ENCODE measurements around the gene SPATC1L. TPM values are rescaled to one million over a fixed set of nuclear protein-coding genes. Genes with fewer than 3 reads are reported as not detected.
"Not testable (repeated sequence)": the region's sequence is repeated elsewhere in the genome, so short reads cannot be mapped to it uniquely, and the experiment has no call there.

The SPATC1L gene
- total RNA-seq, 1 donor from 2014 or later, result 5.2 TPM

DNA sequence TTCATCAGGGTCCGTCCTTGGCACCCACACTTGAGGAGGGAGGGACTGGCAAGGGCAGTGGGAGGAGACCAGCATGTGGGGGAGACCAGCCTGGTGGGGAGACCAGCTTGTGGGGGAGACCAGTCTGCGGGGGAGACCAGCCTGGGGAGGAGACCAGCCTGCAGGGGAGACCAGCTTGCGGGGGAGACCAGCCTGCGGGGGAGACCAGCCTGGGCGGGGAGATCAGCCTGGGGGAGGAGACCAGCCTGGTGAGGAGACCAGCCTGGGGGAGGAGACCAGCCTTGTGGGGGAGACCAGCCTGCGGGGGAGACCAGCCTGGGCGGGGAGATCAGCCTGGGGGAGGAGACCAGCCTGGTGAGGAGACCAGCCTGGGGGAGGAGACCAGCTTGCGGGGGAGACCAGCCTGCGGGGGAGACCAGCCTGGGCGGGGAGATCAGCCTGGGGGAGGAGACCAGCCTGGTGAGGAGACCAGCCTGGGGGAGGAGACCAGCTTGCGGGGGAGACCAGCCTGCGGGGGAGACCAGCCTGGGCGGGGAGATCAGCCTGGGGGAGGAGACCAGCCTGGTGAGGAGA, 836 bp downstream of the SPATC1L start:
- DNase-seq, result not testable (repeated sequence)

- DNase-seq, result no peak
Measured at GRCh38 chr21:46182548-46183336, 1.5 kb downstream of the SPATC1L start.

GRCh38 chr21:46181953-46182547, 2.2 kb downstream of the SPATC1L start:
- no peak for DNase-seq

DNA sequence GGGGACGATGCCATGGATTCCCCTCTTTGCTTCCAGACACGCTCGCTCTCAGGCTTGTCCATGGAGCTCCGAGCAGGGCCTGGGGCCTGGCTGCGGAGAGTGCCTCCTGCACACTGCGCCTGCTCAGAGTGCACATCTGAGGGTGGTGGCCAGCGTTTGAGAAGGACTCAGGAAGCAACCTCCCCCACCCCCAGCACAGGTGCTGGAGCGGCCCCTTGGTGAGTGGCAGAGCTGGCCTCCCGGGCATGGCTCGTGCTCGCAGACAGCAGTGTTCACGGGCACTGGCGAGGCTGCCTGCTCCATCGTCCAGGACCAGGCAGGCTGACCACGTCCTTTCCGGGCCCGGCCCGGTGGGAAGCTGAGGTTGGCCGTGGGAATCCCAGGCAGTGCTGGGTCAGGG, 2.8 kb downstream of the SPATC1L start:
- DNase-seq, result no peak

- DNase-seq, result no peak
Measured at GRCh38 chr21:46180778-46181391, 3.4 kb downstream of the SPATC1L start.

- no peak for DNase-seq
Measured at GRCh38 chr21:46180079-46180722, 4.1 kb downstream of the SPATC1L start.

GRCh38 chr21:46179708-46180078, 4.6 kb downstream of the SPATC1L start:
- no peak for DNase-seq

GRCh38 chr21:46178961-46179360, 5.3 kb downstream of the SPATC1L start:
- DNase-seq, result no peak

GRCh38 chr21:46176443-46177129, 7.7 kb downstream of the SPATC1L start:
- not testable (repeated sequence) for DNase-seq

GRCh38 chr21:46173573-46173972, 10.7 kb downstream of the SPATC1L start:
- DNase-seq, result no peak

DNA sequence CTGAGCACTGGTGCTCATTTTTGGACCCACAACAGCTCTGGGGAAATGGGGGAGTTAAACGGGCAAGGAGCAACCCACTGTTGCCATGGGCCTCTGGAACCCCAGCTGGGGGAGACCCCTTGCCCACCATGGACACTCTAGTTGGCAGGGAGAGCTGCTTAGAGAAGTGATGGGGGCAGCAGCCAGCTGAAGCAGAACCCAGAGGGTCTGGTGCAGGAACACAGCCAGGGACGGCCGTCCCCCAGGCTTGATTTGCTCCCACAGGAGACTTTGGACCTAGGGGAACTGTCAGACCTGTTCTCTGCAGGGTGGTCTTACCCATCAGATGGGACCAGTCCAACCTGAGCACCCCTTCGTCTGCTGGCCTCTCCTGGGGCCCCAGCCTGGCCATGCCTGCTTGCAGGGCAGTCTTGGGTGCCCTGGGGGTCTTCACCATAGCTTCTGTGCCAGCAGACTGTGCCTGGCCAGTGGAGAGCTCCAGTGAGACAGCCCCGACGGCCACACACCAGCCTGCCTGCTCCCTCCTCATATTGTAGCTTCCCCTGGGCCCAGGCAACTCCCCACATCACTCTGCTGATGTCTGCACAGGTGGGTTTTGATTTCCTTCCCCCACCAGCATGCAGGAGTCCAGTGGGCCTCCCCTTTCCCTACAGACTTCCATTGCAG, 11.3 kb downstream of the SPATC1L start:
- DNase-seq, result no peak

DNA sequence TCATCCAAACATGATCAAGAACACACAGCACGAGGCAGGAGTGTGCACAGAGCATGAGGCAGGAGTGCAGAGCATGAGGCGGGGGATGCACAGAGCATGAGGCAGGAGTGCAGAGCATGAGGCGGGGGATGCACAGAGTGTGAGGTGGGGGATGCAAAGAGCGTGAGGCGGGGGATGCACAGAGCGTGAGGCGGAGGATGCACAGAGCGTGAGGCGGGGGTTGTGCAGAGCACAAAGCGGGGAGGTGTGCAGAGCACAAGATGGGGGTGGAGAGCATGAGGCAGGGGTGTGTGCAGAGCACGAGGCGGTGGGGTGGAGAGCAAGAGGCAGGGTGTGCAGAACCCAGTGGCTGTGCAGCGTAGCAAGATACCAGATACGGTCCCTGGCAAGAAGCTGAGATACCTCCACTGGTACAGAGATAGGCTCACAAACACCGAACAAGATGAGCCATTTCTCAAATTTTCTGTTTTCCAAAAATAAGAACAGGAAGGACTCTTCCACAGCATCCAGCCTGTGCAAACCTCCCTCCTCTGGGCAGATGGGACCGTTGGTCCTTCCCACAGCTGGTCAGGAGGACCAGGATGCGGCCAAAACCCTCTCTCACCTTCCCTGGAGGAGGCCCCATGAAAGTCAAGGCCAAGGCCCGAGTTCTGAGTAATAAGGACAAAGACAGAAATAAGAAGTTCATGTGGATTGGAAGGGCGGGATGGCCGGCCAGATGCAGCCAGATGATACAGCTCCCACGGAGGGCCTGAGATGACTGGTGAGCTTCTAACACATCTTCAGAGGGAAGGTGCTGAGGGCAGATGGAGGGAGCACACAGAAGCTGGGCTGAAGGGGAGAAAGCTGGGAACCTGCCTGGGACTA, 12.0 kb downstream of the SPATC1L start:
- DNase-seq, result no peak

DNA sequence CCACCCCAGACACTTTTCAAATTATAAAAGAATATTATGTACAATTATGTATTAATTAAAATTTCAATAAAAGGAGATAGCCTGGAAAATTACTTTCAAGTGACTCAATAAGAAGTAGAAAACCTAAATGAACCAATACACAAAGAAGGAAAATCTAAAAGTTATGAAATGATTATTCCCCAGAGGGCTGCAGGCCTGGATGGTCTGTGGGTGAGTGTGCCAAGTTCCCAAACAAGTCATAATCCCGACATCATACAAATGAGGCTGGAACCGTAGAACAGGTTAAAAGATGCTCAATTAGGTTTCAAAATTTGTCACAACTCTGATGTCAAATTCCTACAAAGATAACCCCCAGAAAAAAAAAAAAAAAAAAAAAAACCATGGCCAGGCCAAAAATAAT, 12.7 kb downstream of the SPATC1L start:
- no peak for DNase-seq

DNA sequence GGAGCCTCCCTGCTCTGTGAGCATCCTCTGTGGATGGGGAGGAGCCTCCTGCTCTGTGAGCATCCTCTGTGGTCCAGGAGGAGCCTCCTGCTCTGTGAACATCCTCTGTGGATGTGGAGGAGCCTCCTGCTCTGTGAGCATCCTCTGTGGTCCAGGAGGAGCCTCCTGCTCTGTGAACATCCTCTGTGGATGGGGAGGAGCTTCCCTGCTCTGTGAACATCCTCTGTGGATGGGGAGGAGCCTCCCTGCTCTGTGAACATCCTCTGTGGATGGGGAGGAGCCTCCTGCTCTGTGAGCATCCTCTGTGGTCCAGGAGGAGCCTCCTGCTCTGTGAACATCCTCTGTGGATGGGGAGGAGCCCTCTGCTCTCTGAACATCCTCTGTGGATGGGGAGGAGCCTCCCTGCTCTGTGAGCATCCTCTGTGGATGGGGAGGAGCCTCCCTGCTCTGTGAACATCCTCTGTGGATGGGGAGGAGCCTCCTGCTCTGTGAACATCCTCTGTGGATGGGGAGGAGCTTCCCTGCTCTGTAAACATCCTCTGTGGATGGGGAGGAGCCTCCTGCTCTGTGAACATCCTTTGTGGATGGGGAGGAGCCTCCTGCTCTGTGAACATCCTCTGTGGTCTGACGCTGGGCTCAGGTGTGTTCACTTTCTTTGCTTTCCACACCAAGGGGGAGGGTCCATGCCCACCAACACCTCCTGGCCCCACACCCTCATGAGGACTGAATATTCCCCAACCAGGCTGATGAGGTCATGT, 13.6 kb downstream of the SPATC1L start:
- not testable (repeated sequence) for DNase-seq

DNA sequence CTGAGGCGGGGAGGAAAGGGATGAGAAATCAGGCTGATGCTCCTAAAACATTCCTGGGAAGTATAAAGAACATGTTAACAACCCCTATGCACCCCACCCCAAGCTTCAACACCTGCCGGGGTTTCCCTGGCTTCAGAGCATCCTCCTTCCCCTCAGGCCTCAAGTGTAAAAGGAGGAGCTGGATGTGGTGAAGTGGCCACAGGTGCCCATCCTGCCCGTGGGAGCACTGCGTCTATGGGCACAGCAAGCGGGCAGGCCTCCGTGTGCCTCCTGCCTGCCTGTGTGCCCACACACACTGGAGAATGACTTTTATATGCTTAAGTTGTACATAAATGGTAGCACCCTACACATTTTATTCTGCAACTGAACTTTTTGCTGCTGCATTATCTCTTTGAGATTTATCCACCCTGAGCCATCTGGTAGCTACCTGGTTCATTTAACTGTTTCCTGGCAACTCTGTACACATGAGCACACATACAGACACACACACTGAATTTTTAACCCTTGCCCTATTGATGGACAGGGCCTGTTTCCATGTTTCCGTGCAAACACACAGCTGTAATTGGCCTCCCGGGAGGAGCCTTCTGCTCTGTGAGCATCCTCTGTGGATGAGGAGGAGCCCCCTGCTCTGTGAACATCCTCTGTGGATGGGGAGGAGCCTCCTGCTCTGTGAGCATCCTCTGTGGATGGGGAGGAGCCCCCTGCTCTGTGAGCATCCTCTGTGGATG, 15.4 kb downstream of the SPATC1L start:
- no peak for DNase-seq

- DNase-seq, result no peak
Measured at GRCh38 chr21:46168238-46168637, 16.0 kb downstream of the SPATC1L start.

- DNase-seq, result no peak
Measured at GRCh38 chr21:46165098-46165497, 19.2 kb downstream of the SPATC1L start.

- DNase-seq, result no peak
Measured at GRCh38 chr21:46163380-46163779, 20.9 kb downstream of the SPATC1L start.
